DOHH2 (cell line): ENCODE measurements around the gene ATMIN.

Source experiments
- EZH2phosphoT487 ChIP-seq: fragments of 200-600 bp; sonication (generic); IDR thresholded peaks from 2 replicates; pipeline ENCODE4 v1.6.1; 2017; ENCODE audit warnings: borderline replicate concordance, mild to moderate bottlenecking, antibody characterized with exemption, low read length, moderate library complexity, mixed read lengths
- TF ChIP-seq, protein P1 (sequence below): fragments of 200-600 bp; sonication (generic); IDR thresholded peaks from one replicate; pipeline ENCODE4 v1.5.1; 2014; ENCODE audit warnings: antibody characterized with exemption, mild to moderate bottlenecking, low read depth, low read length; ENCODE audit not compliant: poor library complexity, severe bottlenecking

DNA sequence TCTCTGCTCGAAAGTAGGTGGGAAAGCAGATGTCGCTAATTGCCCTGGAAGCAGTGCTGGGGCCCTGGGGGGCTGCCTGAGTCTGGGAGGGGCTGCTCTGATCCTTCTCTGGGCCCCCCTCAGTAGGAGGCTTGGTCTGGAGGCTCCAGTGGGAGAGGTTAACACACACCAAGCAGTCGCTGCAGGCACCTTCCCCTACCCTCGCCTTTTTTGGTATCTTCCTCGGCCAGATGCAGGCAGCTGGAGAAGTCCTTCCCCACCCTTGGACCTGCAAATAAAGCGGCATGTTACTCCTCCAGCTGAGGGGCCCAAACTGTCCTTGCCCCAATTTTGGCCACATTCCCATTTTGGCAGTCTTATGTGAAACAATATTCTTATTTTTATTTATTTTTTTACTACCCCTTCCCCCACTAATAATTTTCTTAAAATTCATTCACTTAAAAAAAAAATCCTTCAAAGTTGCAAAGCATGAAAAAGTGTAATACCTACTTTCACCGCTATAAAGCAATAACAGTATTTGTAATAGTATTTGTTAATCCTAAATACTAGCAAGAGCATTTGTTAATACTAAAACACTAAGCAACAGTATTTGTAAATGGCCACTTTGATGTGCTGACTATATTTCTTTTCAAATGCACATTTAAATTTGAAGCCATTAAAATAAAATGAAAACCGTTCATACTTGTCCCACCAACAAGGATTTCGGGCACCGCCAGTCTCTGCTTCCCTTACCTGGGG lies 26.4 kb downstream of the ATMIN start:
- TF ChIP-seq, protein P1, sequence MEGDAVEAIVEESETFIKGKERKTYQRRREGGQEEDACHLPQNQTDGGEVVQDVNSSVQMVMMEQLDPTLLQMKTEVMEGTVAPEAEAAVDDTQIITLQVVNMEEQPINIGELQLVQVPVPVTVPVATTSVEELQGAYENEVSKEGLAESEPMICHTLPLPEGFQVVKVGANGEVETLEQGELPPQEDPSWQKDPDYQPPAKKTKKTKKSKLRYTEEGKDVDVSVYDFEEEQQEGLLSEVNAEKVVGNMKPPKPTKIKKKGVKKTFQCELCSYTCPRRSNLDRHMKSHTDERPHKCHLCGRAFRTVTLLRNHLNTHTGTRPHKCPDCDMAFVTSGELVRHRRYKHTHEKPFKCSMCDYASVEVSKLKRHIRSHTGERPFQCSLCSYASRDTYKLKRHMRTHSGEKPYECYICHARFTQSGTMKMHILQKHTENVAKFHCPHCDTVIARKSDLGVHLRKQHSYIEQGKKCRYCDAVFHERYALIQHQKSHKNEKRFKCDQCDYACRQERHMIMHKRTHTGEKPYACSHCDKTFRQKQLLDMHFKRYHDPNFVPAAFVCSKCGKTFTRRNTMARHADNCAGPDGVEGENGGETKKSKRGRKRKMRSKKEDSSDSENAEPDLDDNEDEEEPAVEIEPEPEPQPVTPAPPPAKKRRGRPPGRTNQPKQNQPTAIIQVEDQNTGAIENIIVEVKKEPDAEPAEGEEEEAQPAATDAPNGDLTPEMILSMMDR: no peak
- TF ChIP-seq EZH2phosphoT487: no peak
